Measurements from ENCODE around the gene PIGR. TPM values are rescaled to one million over a fixed set of nuclear protein-coding genes. Genes with fewer than 3 reads are reported as not detected.

PIGR gene
- not detected in 2 replicates for total RNA-seq

GRCh38 chr1:206946261-206946660, at the start of gene PIGR:
Gene PIGR (minus strand): TSS chr1:206946466. CDS start chr1:206940531, 5,935 bp downstream.

DNA sequence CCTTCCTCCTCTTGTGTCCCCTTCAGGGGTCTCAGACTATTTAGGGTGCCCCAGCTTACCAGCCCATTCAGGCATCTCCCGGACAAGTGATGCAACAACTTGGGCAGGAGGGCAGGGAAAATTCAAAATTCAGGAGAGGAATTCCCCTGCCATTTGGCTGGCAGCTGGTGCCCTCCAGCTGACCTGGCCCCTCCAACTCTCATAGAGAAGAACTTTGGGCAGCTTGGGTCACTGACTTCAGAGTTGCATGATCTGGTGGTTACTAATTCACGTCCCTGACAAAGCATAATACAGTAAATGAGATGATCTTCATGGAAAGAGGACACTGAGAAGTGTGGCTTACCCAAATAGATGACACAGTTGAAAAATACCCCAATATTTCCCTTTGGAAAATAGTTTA, 24.2 kb upstream of the PIGR start, which contains the start of gene FCAMR:
Gene FCAMR (minus strand): TSS at position 15 of the 400 bp plus-strand sequence. CDS start 335 bp downstream, outside the sequence.

GRCh38 chr1:206921772-206922265, 24.4 kb downstream of the PIGR start, which contains the start of gene FCMR:
Gene FCMR (minus strand): TSS chr1:206921941. CDS start chr1:206921854, 87 bp downstream.

GRCh38 chr1:206897175-206897574, 49.1 kb downstream of the PIGR start, which contains the start of gene IL24:
Gene IL24 (plus strand): TSS chr1:206897443. CDS start chr1:206897833, 390 bp downstream.

Other genes with a start within 250 kb of the PIGR start
- gene IL19, start 175.7 kb downstream of the PIGR start, total RNA-seq: not detected in 2 replicates
- not detected in 2 replicates for gene IL10, start 174.0 kb downstream of the PIGR start, total RNA-seq
- gene IL20, start 80.8 kb downstream of the PIGR start, total RNA-seq: 0.12 TPM in 1 of 2 replicates, not detected in the other
- 2.9 and 3.1 TPM in 2 replicates for gene IL24, start 49.0 kb downstream of the PIGR start, total RNA-seq
- gene FCMR, start 24.5 kb downstream of the PIGR start, total RNA-seq: 0.11 and 0.37 TPM in 2 replicates
- not detected in 2 replicates for gene FCAMR, start 24.0 kb upstream of the PIGR start, total RNA-seq
- under 0.01 TPM in 2 replicates for gene C1orf116, start 86.3 kb upstream of the PIGR start, total RNA-seq
- gene YOD1, start 104.7 kb upstream of the PIGR start, total RNA-seq: 9.1 and 10.5 TPM in 2 replicates
- 5.6 and 11.0 TPM in 2 replicates for gene PFKFB2, start 106.8 kb upstream of the PIGR start, total RNA-seq
- gene C4BPB, start 142.4 kb upstream of the PIGR start, total RNA-seq: not detected in 2 replicates
- gene C4BPA, start 157.8 kb upstream of the PIGR start, total RNA-seq: not detected in 2 replicates

Measured in uterine smooth muscle cell (primary cell).